GM15510 (cell line): ENCODE data around the gene SLC30A7.

Experiments
- POLR2A ChIP-seq: IDR thresholded peaks from 3 replicates; pipeline ENCODE4 v1.6.1; 2011; ENCODE audit warnings: borderline replicate concordance; ENCODE audit not compliant: insufficient read length; ENCODE audit errors: extremely low read depth

The SLC30A7 gene

DNA sequence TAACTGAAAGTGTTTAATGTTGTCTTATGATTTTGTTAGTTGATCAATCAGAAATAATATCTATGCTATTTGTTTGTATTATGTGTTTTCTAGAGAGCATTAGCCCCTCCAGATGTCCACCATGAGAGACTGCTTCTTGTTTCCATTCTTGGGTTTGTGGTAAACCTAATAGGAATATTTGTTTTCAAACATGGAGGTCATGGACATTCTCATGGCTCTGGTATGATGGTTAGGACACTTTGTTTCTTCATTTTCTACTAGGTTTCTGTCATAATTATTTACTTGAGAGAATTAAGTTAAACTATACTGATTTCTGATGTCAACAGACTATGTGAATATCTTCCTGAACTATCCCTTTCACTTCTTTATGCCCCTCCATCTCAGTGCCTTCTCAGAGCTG, 16.1 kb downstream of the SLC30A7 start:
- TF ChIP-seq POLR2A, result no peak

DNA sequence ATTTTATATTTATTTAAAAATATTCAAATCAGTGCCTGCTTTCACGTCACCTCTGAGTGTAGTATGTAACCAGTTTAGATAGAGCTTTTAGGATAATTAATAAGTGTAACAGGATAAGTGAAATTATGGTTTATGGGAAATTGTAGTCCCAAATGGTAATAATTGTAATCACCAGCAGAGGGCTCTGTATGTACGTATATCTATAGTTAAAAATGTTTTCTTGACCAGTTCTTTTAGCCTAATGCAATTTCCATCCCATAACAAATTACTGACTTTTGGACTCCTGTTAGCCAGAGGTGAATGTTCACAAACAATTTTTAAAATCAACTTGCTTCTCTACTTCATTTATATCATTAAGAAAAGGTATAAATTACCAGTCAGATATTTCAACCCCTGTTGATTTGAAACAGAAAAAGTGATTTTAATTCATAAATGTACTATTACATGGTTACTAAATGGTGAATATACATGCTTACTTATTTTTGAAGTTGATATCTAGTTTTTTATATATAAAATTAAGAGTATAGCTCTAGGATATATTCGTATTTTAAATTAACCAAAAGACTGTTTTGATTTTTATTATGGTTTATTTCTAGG, 25.3 kb downstream of the SLC30A7 start:
- TF ChIP-seq POLR2A, result no peak

DNA sequence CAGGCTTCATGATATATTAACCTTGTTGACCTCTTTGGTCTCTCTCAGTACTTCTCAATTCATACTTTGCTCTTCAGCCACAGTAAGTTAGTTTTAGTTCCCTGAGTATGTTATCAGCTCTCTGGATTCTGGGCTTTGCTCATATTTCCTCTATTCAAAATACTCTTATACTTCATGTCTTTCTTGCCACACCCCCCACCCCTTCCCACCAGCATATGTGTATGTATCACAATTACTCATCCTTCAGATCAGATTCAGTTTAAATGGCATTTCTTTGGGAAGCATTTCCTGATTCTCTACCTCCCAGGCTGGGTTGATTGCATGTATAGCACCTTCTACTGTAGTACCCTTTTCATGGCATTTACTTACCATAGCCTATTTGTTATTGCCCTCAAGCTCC, 28.3 kb downstream of the SLC30A7 start:
- TF ChIP-seq POLR2A, result no peak

DNA sequence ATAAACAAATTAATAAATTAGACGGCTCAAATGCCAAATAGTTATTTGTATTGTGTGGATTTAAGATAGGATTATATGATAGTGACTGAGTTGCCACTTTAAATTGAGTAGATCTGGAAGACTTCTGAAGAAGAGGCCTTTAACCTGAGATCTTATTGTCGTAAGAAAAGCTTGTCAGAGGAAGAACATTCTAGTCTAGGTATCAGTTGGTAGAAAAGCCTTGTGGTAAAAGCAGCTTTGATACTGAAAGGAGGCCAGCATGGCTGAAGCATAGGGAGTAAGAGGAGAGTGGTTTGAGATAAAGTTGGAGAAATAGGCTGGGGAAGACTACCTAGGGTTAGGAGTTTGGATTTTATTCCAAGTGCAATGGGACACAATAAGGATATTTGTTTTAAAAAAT, 29.1 kb downstream of the SLC30A7 start:
- no peak for TF ChIP-seq POLR2A

DNA sequence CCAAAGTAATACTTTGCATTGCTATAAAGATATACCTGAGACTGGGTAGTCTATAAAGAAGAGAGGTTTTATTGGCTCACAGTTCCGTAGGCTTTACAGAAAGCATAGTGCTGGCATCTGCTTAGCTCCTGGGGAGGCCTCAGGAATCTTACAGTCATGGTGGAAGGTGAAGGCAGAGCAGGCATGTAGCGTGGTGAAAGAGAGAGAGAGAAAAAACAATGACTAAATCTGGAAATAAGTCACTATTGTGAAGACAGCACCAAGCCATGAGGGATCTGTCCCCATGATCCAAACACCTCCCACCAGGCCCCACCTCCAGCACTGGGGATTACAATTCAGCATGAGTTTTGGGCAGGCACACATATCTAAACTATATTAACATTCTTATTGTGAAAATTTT, 30.4 kb downstream of the SLC30A7 start:
- no peak for TF ChIP-seq POLR2A

DNA sequence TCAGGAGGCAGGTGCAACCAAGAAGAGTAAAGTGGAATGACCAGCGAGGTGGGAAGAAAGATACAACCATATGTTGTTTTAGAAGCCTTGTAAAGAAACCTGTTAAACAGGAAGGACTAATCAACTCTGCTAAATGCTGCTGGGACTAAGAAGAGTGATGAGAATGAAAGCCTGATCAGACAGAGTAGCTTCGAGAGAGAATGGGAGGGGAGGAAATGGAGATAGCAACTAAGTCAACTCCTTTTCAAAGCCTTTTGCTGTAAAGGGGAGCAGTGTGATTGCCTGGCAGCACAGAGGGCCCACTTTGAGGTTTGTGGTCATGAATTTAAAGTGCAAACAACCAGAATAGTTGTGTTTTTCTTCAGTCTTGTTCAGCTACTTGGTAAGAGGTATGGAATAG, 31.4 kb downstream of the SLC30A7 start:
- no peak for TF ChIP-seq POLR2A

DNA sequence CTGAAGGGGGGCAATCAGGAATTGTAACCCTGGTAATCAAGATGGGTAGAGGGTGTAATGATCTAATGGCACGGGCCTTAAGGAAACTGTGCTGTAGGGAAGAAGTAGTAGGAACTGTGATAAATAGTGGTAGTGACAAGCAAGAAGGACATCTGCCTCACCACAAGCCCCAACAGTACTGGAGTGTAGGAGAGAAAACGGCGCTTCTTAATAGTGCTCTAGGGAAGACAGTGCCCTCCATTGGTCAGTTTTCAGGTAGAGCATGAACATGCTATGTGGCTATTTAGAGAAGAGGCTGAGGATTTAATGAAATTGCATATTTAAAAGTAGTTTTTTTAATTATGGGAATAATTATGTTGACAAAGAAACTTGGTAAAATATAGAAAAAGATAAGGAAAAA, 32.2 kb downstream of the SLC30A7 start:
- no peak for TF ChIP-seq POLR2A

DNA sequence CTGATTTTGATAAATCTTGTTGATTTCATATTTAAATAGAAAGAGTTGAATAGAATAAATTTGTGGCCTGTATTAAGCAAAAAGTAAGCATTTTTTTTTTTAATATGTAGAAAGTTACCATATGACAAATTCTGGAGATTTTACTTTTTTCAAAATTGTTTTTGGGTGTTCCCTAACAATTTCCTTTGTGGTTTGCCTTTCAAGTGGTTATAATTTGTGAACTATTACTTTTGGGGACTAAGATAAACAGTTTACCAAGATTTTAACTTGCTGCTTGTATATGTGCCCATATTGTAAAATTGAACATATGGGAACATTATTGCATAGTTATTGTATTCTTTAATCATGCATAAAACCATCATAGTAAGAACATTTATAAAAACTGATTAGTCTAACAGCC, 34.6 kb downstream of the SLC30A7 start:
- TF ChIP-seq POLR2A, result no peak

DNA sequence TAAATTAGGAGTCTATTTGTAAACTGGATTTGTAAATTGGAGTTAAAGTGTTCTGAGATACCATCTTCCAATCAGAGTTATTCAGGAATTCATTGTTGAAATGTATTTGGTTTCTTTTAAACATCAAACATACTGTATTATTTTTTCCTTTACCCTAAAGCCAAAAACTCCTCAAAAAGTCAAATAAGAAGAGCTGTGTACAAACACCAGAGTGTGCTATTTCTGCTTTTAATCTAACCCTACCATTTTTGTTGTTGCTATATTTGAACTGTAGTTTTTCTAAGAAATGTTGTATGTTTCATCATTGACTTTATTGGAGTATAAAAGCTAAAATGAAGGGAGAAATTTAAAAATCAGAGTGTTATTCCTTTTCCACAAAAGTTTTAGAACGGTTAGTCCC, 35.8 kb downstream of the SLC30A7 start:
- TF ChIP-seq POLR2A, result no peak

DNA sequence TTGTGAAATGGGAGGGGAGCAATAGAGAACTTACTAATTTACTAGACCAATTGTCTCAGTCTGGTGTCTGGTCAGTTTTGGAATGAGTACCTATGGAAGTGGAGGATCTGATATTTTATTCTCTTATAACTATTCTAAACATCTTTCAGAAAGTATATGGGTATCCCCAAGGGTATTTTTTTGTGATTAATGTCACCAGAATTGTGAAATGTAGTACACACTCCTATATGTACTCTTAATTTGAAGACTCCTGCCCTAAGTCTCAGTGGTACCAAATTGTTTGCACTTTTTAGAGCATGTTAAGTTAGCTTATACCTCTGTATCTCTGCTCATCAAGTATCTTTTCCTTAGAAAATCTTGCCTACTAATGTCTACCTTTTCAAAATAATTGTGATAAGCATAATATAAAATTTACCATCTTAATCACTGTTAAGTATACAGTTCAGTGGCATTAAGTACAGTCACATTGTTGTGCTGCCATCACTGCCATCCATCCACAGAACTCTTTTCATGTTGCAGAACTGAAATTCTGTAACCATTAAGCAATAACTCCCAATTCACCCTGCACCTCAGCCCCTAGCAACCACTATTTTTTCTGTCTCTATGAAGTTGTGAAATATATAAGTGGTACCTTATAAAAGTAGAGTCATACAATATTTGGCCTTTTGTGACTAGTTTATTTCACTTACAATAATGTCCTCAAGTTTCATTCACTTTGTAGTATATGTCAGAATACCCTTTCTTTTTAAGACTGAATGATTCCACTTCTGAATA, 40.5 kb downstream of the SLC30A7 start:
- no peak for TF ChIP-seq POLR2A

DNA sequence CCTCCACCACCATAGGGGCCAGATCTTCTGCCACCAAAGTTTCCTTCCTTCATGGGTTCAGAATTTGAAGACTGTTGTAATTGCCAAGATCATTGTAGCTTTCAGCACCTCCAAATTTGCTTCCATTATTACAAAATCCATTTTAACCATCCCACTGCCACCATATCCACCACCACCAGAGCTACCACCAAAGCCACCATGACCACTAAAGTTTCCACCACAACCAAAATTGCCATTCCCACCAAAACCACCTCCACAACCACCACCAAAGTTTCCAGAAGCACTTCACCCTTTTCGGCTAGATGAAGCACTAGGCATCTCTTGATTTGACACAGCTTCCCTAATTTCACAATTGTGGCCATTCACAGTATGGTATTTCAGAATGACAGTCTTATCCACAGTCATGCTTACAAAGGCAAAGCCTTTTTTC, 45.2 kb downstream of the SLC30A7 start:
- TF ChIP-seq POLR2A, result no peak

DNA sequence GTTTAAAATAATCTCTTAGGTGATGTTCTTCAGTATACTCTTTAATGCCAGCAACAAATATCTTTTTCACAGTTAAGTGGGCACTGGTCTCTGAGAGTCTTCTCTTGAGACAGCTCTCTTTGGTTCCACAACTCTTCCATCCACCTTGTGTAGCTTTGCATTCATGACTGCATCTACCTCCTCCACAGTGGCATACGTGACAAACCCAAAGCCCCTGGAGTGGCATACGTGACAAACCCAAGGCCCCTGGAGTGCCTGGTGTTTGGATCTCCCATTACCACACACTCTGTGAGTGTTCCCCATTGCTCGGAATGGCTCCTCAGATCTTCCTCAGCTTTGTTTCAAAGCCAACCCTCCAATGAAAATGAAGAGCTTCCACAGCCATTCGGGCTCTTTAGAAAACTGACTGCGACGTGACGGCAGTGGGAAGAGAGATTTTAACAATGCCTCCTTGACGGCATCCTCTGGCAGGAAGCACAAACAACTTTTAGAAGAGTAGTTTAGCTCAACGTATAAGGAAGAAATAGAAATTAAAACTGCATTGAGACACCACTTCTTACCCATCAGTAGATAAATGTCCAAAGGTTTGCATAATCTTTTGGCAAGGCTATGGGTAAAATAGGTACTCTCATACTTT, 45.8 kb downstream of the SLC30A7 start:
- no peak for TF ChIP-seq POLR2A

DNA sequence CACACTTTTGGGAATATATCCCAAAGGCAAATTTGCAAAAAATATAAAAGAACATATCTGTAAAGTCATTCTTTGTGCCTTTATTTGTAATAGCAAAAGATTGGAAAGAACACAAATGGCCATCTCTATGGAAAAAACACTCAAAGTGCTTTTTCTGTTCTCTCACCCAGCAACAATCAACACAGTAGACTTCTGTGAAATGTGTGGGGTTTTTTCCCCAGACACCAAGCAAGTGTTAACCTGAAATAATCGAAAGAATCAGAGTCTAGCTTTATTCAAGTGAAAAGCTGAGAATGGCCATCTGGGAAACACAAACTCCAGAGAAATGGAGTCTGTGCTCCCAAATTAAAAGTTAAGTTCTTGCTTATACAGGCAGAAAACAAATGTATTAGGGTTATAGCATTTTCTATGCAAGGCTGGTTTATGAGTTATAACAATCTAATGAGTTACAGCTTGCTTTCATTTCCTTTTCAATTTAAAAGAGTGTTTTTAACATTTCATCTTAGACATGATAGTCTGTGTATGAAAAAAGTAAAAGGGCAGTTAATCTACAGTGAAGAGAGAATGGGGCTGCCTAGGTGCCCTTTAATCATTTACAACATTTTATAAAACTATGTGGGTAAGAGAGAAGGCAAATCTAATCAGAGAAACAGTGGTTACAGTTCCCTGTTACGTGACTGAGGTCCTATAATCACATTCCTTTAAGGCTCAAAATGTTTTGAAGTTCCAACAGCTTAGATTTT, 46.6 kb downstream of the SLC30A7 start:
- no peak for TF ChIP-seq POLR2A

DNA sequence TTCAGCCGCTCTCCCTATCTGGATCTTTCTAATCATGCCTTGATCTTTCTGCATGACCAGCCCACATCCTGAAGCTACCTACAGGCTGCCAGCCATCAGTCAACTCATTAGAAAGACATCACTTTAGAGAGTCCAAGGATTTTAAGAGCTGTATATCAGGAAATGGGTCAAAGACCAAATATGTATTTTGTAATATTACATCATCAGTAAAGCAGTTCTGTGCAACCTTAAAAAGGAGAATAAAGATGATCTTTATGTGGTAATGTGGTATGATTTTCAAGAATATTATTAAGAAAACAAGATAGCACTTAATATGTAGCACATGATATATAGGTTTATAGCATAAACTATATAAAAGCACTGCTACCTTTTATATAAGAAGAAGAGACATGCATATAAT, 47.6 kb downstream of the SLC30A7 start:
- TF ChIP-seq POLR2A, result no peak

DNA sequence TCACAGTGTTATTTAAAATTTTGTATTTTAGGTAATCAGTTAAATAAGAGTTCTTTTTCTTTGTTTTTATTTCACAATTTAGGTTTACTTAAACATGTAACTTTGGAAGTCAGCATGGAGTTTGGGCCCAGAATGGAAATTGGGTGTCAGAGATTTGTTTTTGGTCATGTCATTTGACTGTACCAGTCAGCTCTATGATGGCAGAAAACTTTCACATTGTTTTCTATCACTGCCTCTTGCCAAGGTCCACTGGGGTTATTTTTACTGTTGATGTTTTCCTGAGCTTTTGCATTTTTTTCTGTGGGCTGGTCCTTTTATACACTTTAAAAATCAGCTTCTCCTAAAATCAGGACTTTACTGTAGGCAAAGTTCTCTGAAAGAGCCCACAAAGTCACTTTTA, 54.4 kb downstream of the SLC30A7 start:
- TF ChIP-seq POLR2A, result no peak
